Ishikawa (cell line): ENCODE results near the gene CLTRN.

ENCODE experiments used
- CEBPB ChIP-seq: IDR thresholded peaks from 2 replicates; pipeline ENCODE4 v1.6.1; 2012
- CREB1 ChIP-seq: IDR thresholded peaks from 2 replicates; pipeline ENCODE4 v1.6.1; 2012; ENCODE audit warnings: low read depth
- EGR1 ChIP-seq: IDR thresholded peaks from 2 replicates; pipeline ENCODE4 v1.6.1; 2012
- EP300 ChIP-seq: IDR thresholded peaks from 2 replicates; pipeline ENCODE4 v1.6.1; 2012; ENCODE audit warnings: borderline replicate concordance
- FOXM1 ChIP-seq: IDR thresholded peaks from 2 replicates; pipeline ENCODE4 v1.6.1; 2012; ENCODE audit warnings: low read depth, borderline replicate concordance
- MAX ChIP-seq: IDR thresholded peaks from 2 replicates; pipeline ENCODE4 v1.6.1; 2012
- NFIC ChIP-seq: IDR thresholded peaks from 2 replicates; pipeline ENCODE4 v1.6.1; 2012
- RAD21 ChIP-seq: IDR thresholded peaks from 2 replicates; pipeline ENCODE4 v1.6.1; 2012; ENCODE audit warnings: low read depth
- REST ChIP-seq: IDR thresholded peaks from 2 replicates; pipeline ENCODE4 v1.6.1; 2012; ENCODE audit warnings: low read depth, mild to moderate bottlenecking
- TAF1 ChIP-seq: IDR thresholded peaks from 2 replicates; pipeline ENCODE4 v1.6.1; 2012; ENCODE audit warnings: low read depth, mild to moderate bottlenecking
- TCF12 ChIP-seq: IDR thresholded peaks from 2 replicates; pipeline ENCODE4 v1.6.1; 2012; ENCODE audit warnings: low read depth
- USF1 ChIP-seq: IDR thresholded peaks from 2 replicates; pipeline ENCODE4 v1.6.1; 2012
- YY1 ChIP-seq: IDR thresholded peaks from 2 replicates; pipeline ENCODE4 v1.6.1; 2012; ENCODE audit warnings: low read depth
- ZBTB7A ChIP-seq: IDR thresholded peaks from 2 replicates; pipeline ENCODE4 v1.6.1; 2012; ENCODE audit warnings: low read depth

GRCh38 chrX:15663439-15663838 is 1.2 kb downstream of the CLTRN start:
- no peak for TF ChIP-seq EGR1
- TF ChIP-seq ZBTB7A, result no peak
- no peak for TF ChIP-seq EP300
- TF ChIP-seq TCF12, result no peak
- no peak for TF ChIP-seq CEBPB
- no peak for TF ChIP-seq REST
- no peak for TF ChIP-seq NFIC
- no peak for TF ChIP-seq TAF1
- no peak for TF ChIP-seq USF1
- TF ChIP-seq FOXM1, result no peak
- no peak for TF ChIP-seq CREB1
- no peak for TF ChIP-seq RAD21
- no peak for TF ChIP-seq YY1
- TF ChIP-seq MAX, result no peak
